HG03457 (cell line): ENCODE measurements around the gene JAKMIP1.

ENCODE experiments used
- ATAC-seq: cut with Tn5 transposase; IDR thresholded peaks from one replicate; pipeline ENCODE4 v1.9.1; 2021; ENCODE audit warnings: moderate number of reproducible peaks; ENCODE audit not compliant: unreplicated experiment

JAKMIP1 gene

GRCh38 chr4:6204871-6205566 is 4.7 kb upstream of the JAKMIP1 start:
- no peak for ATAC-seq

- ATAC-seq = no peak
Observed at GRCh38 chr4:6204098-6204497, 3.7 kb upstream of the JAKMIP1 start.

GRCh38 chr4:6201580-6202091 is 1.3 kb upstream of the JAKMIP1 start:
- ATAC-seq = no peak

GRCh38 chr4:6200922-6201362 is 593 bp upstream of the JAKMIP1 start:
- ATAC-seq = no peak

GRCh38 chr4:6199422-6199921 is 877 bp downstream of the JAKMIP1 start:
- ATAC-seq = no peak

- no peak for ATAC-seq
Observed at GRCh38 chr4:6198768-6199421, 1.5 kb downstream of the JAKMIP1 start.

GRCh38 chr4:6198278-6198677 is 2.1 kb downstream of the JAKMIP1 start:
- ATAC-seq = no peak

- no peak for ATAC-seq
Observed at GRCh38 chr4:6197433-6198174, 2.7 kb downstream of the JAKMIP1 start.

- no peak for ATAC-seq
Observed at GRCh38 chr4:6196871-6197270, 3.5 kb downstream of the JAKMIP1 start.

- no peak for ATAC-seq
Observed at GRCh38 chr4:6196324-6196723, 4.0 kb downstream of the JAKMIP1 start.

- no peak for ATAC-seq
Observed at GRCh38 chr4:6195602-6196319, 4.6 kb downstream of the JAKMIP1 start.

GRCh38 chr4:6194458-6195195 is 5.7 kb downstream of the JAKMIP1 start:
- ATAC-seq = no peak

- no peak for ATAC-seq
Observed at GRCh38 chr4:6193399-6193798, 7.0 kb downstream of the JAKMIP1 start.

- ATAC-seq = no peak
Observed at GRCh38 chr4:6192245-6192644, 8.1 kb downstream of the JAKMIP1 start.

GRCh38 chr4:6191448-6192130 is 8.8 kb downstream of the JAKMIP1 start:
- no peak for ATAC-seq

- ATAC-seq = no peak
Observed at GRCh38 chr4:6190486-6190885, 9.9 kb downstream of the JAKMIP1 start.

GRCh38 chr4:6189511-6189910 is 10.8 kb downstream of the JAKMIP1 start:
- ATAC-seq = no peak

GRCh38 chr4:6188687-6189305 is 11.6 kb downstream of the JAKMIP1 start:
- ATAC-seq = no peak

GRCh38 chr4:6184169-6184568 is 16.2 kb downstream of the JAKMIP1 start:
- ATAC-seq = no peak
